Sigmoid colon (tissue), 4 donors: Measurements from ENCODE around the gene NKD2.

Source experiments
- POLR2A ChIP-seq, 2 donors: fragments of 450-650 bp; IDR thresholded peaks; one replicate each; pipeline ENCODE4 v1.6.1; 2016; ENCODE audit warnings: antibody characterized with exemption in 2 of 2, mild to moderate bottlenecking in 2 of 2, moderate library complexity in 2 of 2
- POLR2AphosphoS5 ChIP-seq, 4 donors: sonication (generic); formaldehyde crosslinking; IDR thresholded peaks; one replicate each; pipeline ENCODE4 v1.6.1; 2017; ENCODE audit warnings: antibody characterized with exemption in 4 of 4

GRCh38 chr5:991472-992267 lies 16.9 kb upstream of the NKD2 start:
- TF ChIP-seq POLR2A (IDR thresholded peaks at IDR 0.05): no peak
- no peak for TF ChIP-seq POLR2AphosphoS5 (IDR thresholded peaks at IDR 0.05)
